Mucosa of gallbladder (tissue), 1 donor: ENCODE data around the gene FGF2. TPM values are rescaled to one million over a fixed set of nuclear protein-coding genes. Genes with fewer than 3 reads are reported as not detected.
"Not testable (repeated sequence)": the region's sequence is repeated elsewhere in the genome, so short reads cannot be mapped to it uniquely, and the experiment has no call there.

Source experiments
- DNase-seq: peaks from one replicate; pipeline ENCODE4 v3.0.0-alpha.2; 2020; ENCODE audit warnings: low spot score
- total RNA-seq: library from RNA; stranded (reverse); gene quantifications from one replicate; pipeline ENCODE4 v1.2.1, GENCODE V29; 2021
- donor health status: DM: no; HTN: no; CAD: no.

FGF2 gene
- total RNA-seq, 1 donor from 2014 or later = 11.9 TPM

DNA sequence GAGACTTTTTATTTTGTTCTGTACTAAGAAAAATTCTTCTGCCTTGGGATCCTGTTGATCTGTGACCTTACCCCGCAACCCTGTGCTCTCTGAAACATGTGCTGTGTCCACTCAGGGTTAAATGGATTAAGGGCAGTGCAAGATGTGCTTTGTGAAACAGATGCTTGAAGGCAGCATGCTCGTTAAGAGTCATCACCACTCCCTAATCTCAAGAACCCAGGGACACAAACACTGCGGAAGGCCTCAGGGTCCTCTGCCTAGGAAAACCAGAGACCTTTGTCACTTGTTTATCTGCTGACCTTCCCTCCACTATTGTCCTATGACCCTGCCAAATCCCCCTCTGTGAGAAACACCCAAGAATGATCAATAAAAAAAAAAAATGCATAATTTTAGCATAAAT is 13.8 kb upstream of the FGF2 start:
- DNase-seq = not testable (repeated sequence)

- no peak for DNase-seq
Observed at GRCh38 chr4:122814426-122814825, 12.2 kb upstream of the FGF2 start.

- DNase-seq = no peak
Observed at GRCh38 chr4:122815248-122815647, 11.4 kb upstream of the FGF2 start.

DNA sequence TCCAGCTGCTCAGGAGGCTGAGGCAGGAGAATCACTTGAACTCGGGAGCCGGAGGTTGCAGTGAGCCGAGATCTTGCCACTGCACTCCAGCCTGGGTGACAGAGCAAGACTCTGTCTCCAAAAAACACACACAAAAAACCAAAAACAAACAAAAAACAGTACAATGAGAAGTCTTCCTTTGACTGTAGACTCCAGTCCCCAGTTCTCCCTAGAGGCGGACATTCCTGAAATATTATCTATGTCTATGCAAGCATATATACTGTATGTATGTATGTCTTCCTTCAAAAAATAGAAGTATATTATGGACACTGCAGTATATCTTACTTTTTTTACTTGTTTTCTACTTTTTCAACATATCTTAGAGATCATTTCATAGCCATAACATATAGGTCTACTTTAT is 10.2 kb upstream of the FGF2 start:
- no peak for DNase-seq

DNA sequence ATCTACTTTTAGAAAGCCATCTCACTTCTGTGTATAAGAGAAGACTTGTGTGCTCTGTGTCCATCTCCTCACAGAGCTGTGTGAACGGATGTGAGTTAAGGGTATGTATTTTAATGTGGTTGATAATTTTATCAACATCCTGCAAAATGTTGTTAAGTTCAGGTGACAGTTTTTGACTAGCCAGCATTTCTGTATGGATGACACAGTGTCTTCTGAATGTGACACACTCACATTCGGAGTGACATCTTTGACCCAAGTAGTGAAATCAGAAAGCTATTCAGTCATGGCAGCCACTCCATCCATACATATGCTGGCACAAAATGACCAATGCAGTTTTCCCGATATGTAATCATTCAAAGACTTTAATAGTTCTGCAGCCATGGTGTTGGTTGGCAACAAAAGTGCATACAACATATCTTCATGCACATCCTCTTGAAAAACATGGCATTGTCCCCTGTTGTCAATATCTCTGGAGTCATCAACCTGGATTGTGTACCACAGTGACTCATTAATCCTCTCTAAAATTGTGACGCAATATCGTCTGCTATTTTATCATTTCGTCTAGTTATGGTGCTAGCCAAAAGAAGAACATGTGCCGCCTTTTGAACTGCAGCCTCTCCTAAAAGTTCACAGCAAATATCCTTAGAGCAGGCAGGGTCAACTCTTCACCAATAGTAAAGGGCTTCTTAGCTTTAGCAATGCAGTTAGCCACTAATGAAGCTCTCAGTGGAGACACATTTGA is 6.8 kb upstream of the FGF2 start:
- no peak for DNase-seq

DNA sequence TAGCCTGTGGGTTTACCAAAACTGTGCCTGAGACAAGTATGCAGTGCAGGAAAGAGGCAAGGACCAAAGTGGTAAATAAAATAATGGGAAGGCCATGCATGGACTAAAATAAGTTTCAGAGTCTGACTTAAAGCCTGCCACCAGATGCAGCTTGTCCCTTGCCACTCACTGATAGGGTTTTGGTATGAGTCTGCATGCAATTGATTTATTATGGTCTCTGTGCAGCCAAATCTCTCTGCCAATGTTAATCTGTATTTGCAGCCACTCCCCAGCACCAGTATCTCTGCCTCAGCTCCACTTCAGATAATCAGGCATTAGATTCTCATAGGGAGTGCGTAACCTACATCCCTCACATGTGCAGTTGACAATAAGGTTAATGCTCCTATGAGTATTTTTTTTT is 5.5 kb upstream of the FGF2 start:
- DNase-seq = no peak

DNA sequence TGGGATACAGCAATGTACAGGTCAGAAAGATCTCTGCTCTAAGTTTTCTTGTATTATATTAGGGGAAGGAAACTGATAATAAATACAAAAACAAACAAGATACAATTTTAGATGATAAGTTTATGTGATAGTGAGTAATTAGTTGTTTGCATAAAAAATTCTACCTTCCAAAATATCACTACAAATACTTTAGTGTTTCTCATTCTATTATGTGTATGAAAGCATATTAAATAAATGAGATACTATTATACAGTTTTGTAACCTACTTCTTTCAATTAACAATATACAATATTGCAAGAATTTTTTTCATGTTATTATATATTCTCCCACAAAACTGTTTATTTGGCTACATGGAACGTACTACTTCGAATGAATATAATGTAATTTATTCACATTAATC is 4.2 kb upstream of the FGF2 start:
- no peak for DNase-seq

- no peak for DNase-seq
Observed at GRCh38 chr4:122823476-122823875, 3.2 kb upstream of the FGF2 start.

DNA sequence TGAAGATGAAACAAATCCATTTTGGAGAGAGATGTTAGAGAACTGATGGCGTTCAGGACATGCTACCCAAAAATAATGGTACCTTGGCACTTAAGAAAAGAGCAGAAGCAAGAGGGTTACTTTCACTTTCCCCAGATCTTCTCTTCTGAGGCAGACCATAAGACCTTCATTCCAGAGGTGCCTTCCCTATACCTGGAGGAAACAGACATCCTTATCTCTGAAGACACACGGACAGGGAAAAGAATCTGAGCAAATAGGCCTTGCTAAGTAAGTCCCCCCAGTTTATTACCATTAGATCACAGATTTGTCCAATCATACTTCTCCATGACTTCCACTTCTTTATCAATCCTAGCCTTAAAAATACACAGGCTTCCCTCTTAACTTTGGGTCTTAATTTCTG is 2.0 kb upstream of the FGF2 start:
- no peak for DNase-seq

- no peak for DNase-seq
Observed at GRCh38 chr4:122826079-122826527, 528 bp upstream of the FGF2 start.

GRCh38 chr4:122827258-122827878 is 737 bp downstream of the FGF2 start:
- no peak for DNase-seq

- peak; percentile 20 for DNase-seq
Observed at GRCh38 chr4:122827879-122828601, 1.4 kb downstream of the FGF2 start.

GRCh38 chr4:122830426-122831095 is 3.9 kb downstream of the FGF2 start:
- no peak for DNase-seq

DNA sequence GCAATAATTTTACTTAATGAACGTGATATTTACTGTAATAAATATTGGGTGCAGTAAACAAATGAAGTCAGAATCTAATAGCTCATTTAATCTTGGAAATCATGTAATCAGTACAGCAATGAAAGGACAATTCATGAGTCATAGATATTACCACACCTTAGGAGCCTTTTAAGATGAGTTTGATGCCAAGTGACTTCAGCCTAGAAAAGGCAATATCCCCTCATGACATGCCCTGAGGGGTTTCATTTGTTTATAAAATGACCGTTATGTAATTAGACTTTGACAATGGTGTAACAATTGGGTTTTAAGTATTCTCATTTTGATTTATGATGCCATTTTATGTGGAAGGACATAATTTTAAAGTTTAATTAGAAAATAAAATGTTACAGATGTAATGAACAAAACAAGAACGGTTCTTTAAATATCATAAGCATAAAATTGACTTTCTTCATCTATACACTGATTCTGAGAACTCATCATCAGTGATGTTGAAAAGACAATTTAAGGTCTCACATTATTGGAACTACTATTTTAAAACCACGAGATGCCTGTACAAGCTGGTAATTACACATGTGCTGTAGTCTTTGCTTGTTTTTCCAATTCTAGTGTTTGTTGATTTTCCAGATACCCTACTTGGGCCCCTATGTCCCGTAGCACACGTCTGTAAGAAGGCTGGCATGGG is 5.0 kb downstream of the FGF2 start:
- no peak for DNase-seq

GRCh38 chr4:122832732-122833131 is 6.1 kb downstream of the FGF2 start:
- DNase-seq = no peak

GRCh38 chr4:122833999-122834398 is 7.4 kb downstream of the FGF2 start:
- DNase-seq = no peak

DNA sequence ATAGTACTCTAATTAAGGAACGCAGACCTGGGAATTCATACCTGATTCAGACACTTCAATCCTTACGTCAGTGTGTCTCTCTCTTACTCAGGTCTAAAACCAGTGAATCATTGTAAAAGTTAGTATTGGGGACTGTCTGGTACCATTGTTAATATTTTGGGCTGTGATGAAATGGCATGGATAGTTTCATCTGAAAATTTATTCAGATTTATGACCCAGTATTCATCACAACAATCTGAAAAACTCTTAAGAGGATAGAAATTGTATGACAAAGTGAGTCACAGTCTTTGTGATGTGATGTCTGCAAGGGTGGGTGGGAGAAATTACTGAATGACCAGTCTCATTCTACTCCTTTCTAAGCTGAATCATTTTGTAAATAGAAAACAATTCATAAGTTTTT is 10.3 kb downstream of the FGF2 start:
- DNase-seq = no peak

GRCh38 chr4:122838034-122838433 is 11.4 kb downstream of the FGF2 start:
- DNase-seq = no peak

- DNase-seq = no peak
Observed at GRCh38 chr4:122842392-122842791, 15.8 kb downstream of the FGF2 start.

GRCh38 chr4:122842984-122843531 is 16.4 kb downstream of the FGF2 start:
- DNase-seq = no peak

- not testable (repeated sequence) for DNase-seq
Observed at GRCh38 chr4:122844391-122844790, 17.8 kb downstream of the FGF2 start.
